Measurements from ENCODE around the gene TRMT44.
"Not testable (repeated sequence)": the region's sequence is repeated elsewhere in the genome, so short reads cannot be mapped to it uniquely, and the experiment has no call there.

The TRMT44 gene

GRCh38 chr4:8495803-8496202 lies 55.2 kb downstream of the TRMT44 start:
- no peak for DNase-seq

GRCh38 chr4:8497762-8498161 lies 57.2 kb downstream of the TRMT44 start:
- no peak for DNase-seq

DNA sequence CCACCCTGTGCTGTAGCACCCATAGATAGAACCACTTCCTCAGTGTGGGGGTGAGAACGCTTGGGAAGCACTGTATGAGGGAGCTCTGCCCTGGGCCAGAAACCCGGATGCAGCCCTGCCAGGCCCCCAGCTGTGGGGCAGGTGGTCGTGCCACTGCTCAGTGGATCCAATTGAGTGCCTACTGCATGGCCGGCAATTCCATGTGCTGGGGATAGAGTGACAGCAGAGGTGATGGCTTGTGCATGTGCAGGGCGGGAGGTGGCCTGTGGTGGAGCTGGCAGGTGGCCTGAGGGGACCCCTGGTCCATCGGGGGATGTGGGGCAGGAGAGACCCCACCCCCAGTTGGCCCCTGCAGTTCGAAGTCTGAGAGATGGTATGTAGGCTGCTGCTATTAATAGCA lies 60.4 kb downstream of the TRMT44 start:
- no peak for DNase-seq

GRCh38 chr4:8501781-8502180 lies 61.2 kb downstream of the TRMT44 start:
- DNase-seq: no peak

DNA sequence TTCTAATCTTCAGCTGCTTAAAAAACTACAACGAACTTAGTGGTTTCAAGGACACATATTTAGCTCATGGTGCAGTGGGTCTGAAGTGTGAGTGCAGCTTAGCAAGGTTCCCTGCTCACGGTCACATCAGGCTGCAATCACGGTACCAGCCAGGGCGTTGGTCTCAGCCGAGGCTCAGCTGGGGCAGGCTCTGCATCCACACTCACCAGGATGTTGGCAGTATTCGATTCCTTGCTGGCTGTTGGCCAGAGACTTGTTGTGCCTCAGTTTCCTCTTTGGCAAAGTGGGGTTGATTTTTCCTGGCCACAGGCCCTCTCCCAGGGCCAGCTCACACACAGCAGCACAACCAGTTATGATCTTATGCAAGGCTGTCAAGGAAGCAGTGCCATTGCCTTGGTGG lies 61.8 kb downstream of the TRMT44 start:
- DNase-seq: no peak

- DNase-seq: no peak
These were observed 62.4 kb downstream of the TRMT44 start for GRCh38 chr4:8502836-8503585.

DNA sequence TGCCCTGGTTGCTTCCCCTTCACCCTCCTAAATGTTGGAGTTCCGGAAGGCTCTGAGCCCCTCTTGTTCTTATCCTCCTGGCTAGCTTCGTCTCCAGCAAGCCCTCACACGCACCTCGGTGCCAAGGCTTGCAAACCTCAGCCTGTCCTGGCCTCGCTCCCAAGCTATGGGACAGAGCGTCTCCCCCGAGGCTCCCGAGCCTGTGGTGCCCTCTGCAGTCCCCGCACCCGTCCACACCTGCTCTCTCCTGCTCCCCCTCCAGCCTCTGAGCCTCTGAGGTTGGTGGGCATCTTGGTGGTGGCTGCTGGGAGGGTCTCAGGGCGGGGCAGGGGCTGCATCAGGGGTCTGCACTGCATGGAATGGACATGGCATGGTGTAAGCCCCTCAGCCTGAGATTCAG lies 63.2 kb downstream of the TRMT44 start:
- no peak for DNase-seq

- DNase-seq: no peak
These were observed 63.9 kb downstream of the TRMT44 start for GRCh38 chr4:8504279-8505007.

- no peak for DNase-seq
These were observed 64.7 kb downstream of the TRMT44 start for GRCh38 chr4:8505229-8505628.

DNA sequence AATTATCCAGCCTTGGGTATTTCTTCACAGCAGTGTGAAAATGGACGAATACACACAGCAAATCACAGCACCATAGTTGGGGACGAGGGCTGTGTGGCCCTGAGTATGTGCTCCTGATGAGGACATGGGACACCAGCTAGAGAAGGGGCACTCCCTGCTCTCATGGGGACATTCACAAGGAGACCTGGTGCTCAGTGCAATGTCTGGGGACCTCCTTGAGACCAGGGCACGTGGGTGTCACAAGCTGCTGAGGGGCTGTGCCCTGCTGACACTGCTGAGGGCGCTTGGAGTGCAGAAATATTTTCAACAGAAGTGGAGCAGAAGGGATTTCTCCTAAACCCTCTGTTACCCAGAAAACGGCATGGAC lies 65.4 kb downstream of the TRMT44 start:
- DNase-seq: no peak

- no peak for DNase-seq
These were observed 66.0 kb downstream of the TRMT44 start for GRCh38 chr4:8506373-8507195.

- DNase-seq: no peak
These were observed 66.6 kb downstream of the TRMT44 start for GRCh38 chr4:8507196-8507570.

DNA sequence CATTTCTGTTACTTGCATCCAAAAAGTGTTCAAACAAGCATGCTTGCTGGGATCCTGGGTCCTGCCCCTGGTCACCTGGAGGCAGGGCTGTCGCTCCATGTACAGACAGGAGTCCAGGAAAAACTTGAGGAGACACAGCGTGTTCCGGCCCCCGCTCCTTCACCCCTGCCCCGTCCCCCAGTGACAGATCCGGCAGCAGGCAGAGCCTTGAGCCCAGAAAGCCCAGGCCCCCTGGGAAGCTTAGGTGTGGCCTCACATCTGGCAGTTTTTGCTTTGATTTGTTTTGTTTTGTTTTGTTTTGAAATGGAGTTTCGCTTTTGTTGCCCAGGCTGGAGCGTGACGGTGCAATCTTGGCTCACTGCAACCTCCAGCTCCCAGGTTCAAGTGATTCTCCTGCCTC lies 67.0 kb downstream of the TRMT44 start:
- no peak for DNase-seq

- DNase-seq: no peak
These were observed 67.7 kb downstream of the TRMT44 start for GRCh38 chr4:8508266-8508665.

DNA sequence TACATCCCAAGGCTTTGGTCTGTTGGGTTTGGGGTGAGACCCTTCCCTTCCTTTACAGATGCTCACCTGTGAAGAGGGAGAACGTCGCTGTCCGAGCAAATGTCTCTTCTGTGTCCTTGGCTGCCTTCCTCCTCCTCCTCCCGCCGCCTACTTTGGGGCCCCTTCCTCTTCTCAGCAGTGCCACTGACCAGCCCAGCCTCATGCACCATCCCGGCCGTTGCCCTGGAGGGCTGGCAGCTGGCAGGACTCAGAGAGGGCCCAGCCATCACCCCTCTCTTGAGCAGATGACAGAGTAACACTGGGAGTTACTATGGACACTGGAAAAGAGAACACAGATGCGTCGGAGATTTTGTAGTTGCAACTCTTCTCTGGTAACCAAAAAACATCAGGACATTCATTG lies 68.2 kb downstream of the TRMT44 start:
- DNase-seq: no peak

- no peak for DNase-seq
These were observed 68.9 kb downstream of the TRMT44 start for GRCh38 chr4:8509311-8509950.

DNA sequence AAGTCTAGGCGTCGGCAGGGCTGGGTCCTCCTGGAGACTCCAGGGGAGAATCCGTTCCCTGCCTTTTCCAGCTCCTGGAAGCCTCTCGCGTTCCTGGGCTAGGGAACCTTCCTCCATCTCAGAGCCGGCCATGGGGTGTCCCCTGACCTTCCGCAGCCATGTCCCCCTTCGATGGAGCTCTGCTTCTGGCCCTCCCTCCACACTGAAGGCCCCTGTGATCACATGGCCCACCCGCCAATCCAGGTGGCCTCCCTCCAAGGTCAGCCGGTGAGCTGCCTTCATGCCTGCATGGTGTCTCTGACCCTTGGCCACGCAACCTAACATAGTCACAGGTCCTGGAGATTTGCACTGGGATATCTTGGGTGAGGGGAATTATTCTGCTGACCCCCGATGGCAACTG lies 69.6 kb downstream of the TRMT44 start:
- no peak for DNase-seq

DNA sequence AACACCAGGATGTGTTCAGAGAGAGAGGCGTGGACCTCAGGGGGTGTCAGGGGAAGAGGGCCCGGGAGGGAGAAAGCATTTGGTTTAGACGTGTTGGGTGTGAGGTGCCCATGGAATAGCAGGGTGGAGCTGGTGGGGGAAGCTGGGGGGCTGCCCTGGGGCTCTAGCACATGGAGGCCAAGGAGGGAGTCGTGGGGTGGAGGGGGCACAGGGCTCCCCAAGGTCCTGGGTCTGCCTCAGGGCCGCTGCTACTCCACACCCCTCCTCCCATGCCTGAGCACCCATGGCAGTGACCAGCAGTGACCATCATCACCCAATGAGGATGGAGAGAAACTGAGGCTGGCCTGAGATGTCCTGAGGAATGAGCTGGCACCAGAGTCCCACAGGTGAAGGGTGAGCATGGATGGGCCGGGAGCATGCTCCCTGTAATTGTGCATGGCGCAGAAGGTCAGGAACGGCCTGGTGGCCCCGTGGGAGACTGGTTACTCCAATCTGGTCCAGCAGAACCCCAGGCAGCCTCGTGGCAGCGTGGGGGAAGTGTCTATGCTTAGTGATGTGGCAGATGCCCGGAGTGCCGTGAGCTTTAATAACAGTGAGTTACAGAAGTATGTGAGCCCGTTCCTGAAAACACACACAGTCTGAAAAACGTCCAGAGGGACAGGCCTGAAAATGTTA lies 70.2 kb downstream of the TRMT44 start:
- DNase-seq: no peak

DNA sequence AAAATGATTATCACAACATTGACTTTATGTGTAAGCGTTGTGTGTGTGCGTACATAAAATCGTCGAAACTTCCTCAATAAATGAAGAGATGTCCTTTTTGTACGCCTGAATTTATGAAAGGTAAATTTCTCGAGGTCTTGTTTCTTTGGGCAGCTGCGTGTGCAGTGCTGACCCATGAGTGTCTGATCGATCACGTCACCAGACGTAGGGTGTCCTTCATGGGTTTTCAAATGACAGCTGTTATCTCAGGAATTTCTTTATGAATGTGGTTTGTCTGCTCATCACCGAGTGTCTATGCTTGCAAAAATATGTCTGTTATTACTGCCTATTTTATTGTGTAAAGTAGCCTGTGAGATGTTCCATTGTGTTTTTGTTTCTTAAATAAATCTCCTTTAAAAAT lies 71.9 kb downstream of the TRMT44 start:
- DNase-seq: no peak

DNA sequence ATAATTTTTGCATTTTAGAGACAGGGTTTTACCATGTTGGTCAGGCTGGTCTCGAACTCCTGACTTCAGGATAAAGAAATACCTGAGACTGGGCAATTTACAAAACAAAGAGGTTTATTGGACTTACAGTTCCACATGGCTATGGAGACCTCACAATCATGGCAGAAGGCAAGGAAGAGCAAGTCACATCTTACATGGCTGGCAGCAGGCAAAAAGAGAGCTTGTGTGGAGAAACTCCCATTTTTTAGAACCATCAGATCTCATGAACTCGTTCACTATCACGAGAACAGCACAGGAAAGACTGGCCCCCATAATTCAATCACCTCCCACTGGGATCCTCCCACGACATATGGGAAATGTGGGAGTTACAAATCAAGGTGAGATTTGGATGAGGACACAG lies 72.5 kb downstream of the TRMT44 start:
- DNase-seq: not testable (repeated sequence)

GRCh38 chr4:8513931-8514330 lies 73.4 kb downstream of the TRMT44 start:
- no peak for DNase-seq

- no peak for DNase-seq
These were observed 73.8 kb downstream of the TRMT44 start for GRCh38 chr4:8514391-8514790.
